HepG2 (cell line): ENCODE data around the gene PSMB9. TPM values are rescaled to one million over a fixed set of nuclear protein-coding genes. Genes with fewer than 3 reads are reported as not detected.

Source experiments
- ADNP ChIP-seq: sonication (generic); formaldehyde crosslinking; IDR thresholded peaks from 2 replicates; pipeline ENCODE4 v1.4.0; 2020; ENCODE audit warnings: missing genetic modification reagents
- ATF1 ChIP-seq: IDR thresholded peaks from 2 replicates; pipeline ENCODE4 v1.6.1; 2016; ENCODE audit warnings: mild to moderate bottlenecking, control low read depth
- CAMTA2 ChIP-seq: sonication (generic); formaldehyde crosslinking; IDR thresholded peaks from 2 replicates; pipeline ENCODE4 v1.4.0; 2020; ENCODE audit warnings: mild to moderate bottlenecking, missing genetic modification reagents, borderline replicate concordance
- CBX1 ChIP-seq: IDR thresholded peaks from one replicate; pipeline ENCODE4 v1.6.1; 2016; ENCODE audit warnings: antibody characterized with exemption, low read depth
- ERF ChIP-seq: IDR thresholded peaks from 2 replicates; pipeline ENCODE4 v1.6.1; 2018; ENCODE audit warnings: missing biosample characterization, missing genetic modification reagents
- GATA4 ChIP-seq: sonication (generic); IDR thresholded peaks from 2 replicates; pipeline ENCODE4 v1.6.1; 2016; ENCODE audit warnings: antibody characterized with exemption, low read depth, borderline replicate concordance
- HOXA7 ChIP-seq: sonication (generic); formaldehyde crosslinking; IDR thresholded peaks from 2 replicates; pipeline ENCODE4 v1.8.1; 2022; ENCODE audit warnings: mild to moderate bottlenecking, missing genetic modification reagents, moderate library complexity
- KDM4B ChIP-seq: sonication (generic); formaldehyde crosslinking; IDR thresholded peaks from 2 replicates; pipeline ENCODE4 v1.4.0; 2020; ENCODE audit warnings: missing genetic modification reagents
- KDM5A ChIP-seq: fragments of 200-600 bp; sonication (generic); IDR thresholded peaks from 2 replicates; pipeline ENCODE4 v1.7.0; 2018; ENCODE audit warnings: antibody characterized with exemption, mild to moderate bottlenecking, low read length, borderline replicate concordance
- MIER3 ChIP-seq: IDR thresholded peaks from 2 replicates; pipeline ENCODE4 v1.6.1; 2016; ENCODE audit warnings: missing compliant biosample characterization, borderline replicate concordance
- NFRKB ChIP-seq: fragments of 450-650 bp; IDR thresholded peaks from 2 replicates; pipeline ENCODE4 v1.6.1; 2017
- REL ChIP-seq: sonication (generic); formaldehyde crosslinking; conservative IDR thresholded peaks from 2 replicates; pipeline ENCODE4 v1.8.0; 2022; ENCODE audit warnings: mild to moderate bottlenecking, missing genetic modification reagents, moderate library complexity
- SETDB1 ChIP-seq: sonication (generic); formaldehyde crosslinking; IDR thresholded peaks from 2 replicates; pipeline ENCODE4 v1.5.1; 2020; ENCODE audit warnings: missing genetic modification reagents, mild to moderate bottlenecking, borderline replicate concordance
- SMAD3 ChIP-seq: sonication (generic); formaldehyde crosslinking; IDR thresholded peaks from 2 replicates; pipeline ENCODE4 v1.4.0; 2020; ENCODE audit warnings: missing genetic modification reagents
- ZBTB7A ChIP-seq: sonication (generic); formaldehyde crosslinking; IDR thresholded peaks from 2 replicates; pipeline ENCODE4 v1.8.0; 2022; ENCODE audit warnings: mild to moderate bottlenecking, missing genetic modification reagents
- ZFAT ChIP-seq: sonication (generic); formaldehyde crosslinking; conservative IDR thresholded peaks from 2 replicates; pipeline ENCODE4 v1.8.1; 2023; ENCODE audit warnings: missing genetic modification reagents, inconsistent platforms
- ZFP90 ChIP-seq: sonication (generic); formaldehyde crosslinking; IDR thresholded peaks from 2 replicates; pipeline ENCODE4 v1.8.0; 2022; ENCODE audit warnings: missing genetic modification reagents, mild to moderate bottlenecking, inconsistent platforms, borderline replicate concordance
- ZNF557 ChIP-seq: sonication (generic); formaldehyde crosslinking; IDR thresholded peaks from 2 replicates; pipeline ENCODE4 v1.4.0; 2020; ENCODE audit warnings: missing genetic modification reagents
- ZNF574 ChIP-seq: sonication (generic); formaldehyde crosslinking; IDR thresholded peaks from 2 replicates; pipeline ENCODE4 v1.4.0; 2020; ENCODE audit warnings: missing genetic modification reagents
- ZNF614 ChIP-seq: IDR thresholded peaks from 2 replicates; pipeline ENCODE4 v1.6.1; 2018; ENCODE audit warnings: missing biosample characterization, missing genetic modification reagents, inconsistent platforms, borderline replicate concordance
- ZNF670 ChIP-seq: sonication (generic); formaldehyde crosslinking; IDR thresholded peaks from 2 replicates; pipeline ENCODE4 v1.8.0; 2022; ENCODE audit warnings: mild to moderate bottlenecking, missing genetic modification reagents, borderline replicate concordance
- polyA plus RNA-seq, 8 experiments: library from polyadenylated mRNA; depleted of rRNA in 3 of 8; stranded (reverse) in 7 of 8; unstranded in 1 of 8; fragments of >200 nt; fragmentation: Illumina TruSeq in 4 of 8; extraction: Trizol in 4 of 8; gene quantifications; 2 replicates each; pipeline versions ENCODE4 v1.2.1 to v1.2.3, GENCODE V29; 2011 to 2016; ENCODE audit warnings: low read depth in 4 of 8, missing spikeins in 1 of 8, mixed read lengths in 1 of 8; ENCODE audit not compliant: insufficient read depth in 1 of 8
- total RNA-seq, 5 experiments: library from RNA; depleted of rRNA; stranded (reverse); fragments of >200 nt; fragmentation: Illumina TruSeq; extraction: Trizol; gene quantifications; 2 replicates each; pipeline ENCODE4 v1.2.3, GENCODE V29; 2016; ENCODE audit warnings: low read depth in 1 of 5
- TF ChIP-seq, protein P1 (sequence below): sonication (generic); formaldehyde crosslinking; IDR thresholded peaks from 2 replicates; pipeline ENCODE4 v1.5.1; 2020; ENCODE audit warnings: missing genetic modification reagents, mild to moderate bottlenecking, borderline replicate concordance
- TF ChIP-seq, protein P2 (sequence below): sonication (generic); formaldehyde crosslinking; IDR thresholded peaks from 2 replicates; pipeline ENCODE4 v1.4.0; 2020; ENCODE audit warnings: low read depth, mild to moderate bottlenecking, missing genetic modification reagents

Gene PSMB9
- total and polyA plus RNA-seq, 2 of the 13 experiments (the other 11 are each of a cell fraction or from before 2014, with no cell fraction given) = 15.6 to 16.0 TPM

DNA sequence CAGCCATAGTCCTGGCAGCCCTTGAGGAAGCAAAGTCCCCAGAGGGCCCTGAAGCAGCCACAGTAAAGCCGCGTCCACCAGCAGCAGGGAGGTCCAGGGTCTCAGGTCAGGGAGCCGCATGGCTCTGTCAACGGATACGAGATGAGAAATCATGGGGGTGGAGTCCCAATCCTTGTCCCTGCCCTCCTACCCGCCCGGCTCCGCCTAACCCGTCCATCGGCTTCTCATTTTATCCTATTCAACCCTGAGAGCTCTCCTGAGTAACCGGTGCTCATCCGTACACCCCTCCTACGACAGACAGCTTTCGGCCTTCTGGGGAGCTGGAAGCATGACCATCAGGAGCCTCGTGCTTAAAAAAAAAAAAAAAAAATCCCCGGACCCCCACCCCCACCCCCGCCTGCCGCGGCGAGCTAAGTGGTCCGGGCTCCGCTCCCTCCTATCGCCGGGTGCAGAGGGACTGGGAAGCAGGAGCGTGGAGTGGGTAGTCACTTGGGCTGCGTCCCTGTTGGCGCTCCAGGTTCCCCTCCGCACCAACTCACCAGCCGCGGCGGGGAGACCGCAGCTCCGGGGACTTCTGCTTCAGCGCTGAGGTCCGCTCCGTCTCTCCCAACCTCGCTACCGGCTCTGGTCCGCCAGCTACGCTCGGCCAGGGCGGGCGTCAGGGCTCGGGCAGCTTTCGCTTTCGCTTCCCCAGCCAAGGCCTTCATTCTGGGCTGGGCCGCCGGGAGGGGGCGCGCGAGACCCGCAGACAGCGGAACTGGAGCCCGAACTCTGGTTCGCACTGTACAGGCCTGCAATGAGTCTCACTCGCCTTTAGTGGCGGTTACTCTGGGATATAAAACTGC is 15.7 kb upstream of the PSMB9 start, which contains the start of gene TAP2 (continued):
- TF ChIP-seq, protein P1, sequence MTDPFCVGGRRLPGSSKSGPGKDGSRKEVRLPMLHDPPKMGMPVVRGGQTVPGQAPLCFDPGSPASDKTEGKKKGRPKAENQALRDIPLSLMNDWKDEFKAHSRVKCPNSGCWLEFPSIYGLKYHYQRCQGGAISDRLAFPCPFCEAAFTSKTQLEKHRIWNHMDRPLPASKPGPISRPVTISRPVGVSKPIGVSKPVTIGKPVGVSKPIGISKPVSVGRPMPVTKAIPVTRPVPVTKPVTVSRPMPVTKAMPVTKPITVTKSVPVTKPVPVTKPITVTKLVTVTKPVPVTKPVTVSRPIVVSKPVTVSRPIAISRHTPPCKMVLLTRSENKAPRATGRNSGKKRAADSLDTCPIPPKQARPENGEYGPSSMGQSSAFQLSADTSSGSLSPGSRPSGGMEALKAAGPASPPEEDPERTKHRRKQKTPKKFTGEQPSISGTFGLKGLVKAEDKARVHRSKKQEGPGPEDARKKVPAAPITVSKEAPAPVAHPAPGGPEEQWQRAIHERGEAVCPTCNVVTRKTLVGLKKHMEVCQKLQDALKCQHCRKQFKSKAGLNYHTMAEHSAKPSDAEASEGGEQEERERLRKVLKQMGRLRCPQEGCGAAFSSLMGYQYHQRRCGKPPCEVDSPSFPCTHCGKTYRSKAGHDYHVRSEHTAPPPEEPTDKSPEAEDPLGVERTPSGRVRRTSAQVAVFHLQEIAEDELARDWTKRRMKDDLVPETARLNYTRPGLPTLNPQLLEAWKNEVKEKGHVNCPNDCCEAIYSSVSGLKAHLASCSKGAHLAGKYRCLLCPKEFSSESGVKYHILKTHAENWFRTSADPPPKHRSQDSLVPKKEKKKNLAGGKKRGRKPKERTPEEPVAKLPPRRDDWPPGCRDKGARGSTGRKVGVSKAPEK (CRISPR knock-in tag) = 0 out of 2 replicates have a peak, but pooled peaks have one; percentile 34
- TF ChIP-seq NFRKB = no peak
- no peak for TF ChIP-seq REL
- no peak; the same call in 1 of the 2 replicates for TF ChIP-seq ZNF670 (CRISPR knock-in tag)
- peak; percentile 43; the same call in 1 of the 2 replicates for TF ChIP-seq KDM5A
- TF ChIP-seq ZNF614 (CRISPR knock-in tag) = peak; percentile 70; the same call in 1 of the 2 replicates
- no peak for TF ChIP-seq GATA4
- peak; percentile 90 for TF ChIP-seq ZFP90 (CRISPR knock-in tag)
- TF ChIP-seq ERF = peak; percentile 80
- peak; percentile 78; the same call in 1 of the 2 replicates for TF ChIP-seq MIER3 (CRISPR knock-in tag)
- peak; percentile 93; the same call in 1 of the 2 replicates for TF ChIP-seq ZNF557 (CRISPR knock-in tag)
- TF ChIP-seq, protein P2, sequence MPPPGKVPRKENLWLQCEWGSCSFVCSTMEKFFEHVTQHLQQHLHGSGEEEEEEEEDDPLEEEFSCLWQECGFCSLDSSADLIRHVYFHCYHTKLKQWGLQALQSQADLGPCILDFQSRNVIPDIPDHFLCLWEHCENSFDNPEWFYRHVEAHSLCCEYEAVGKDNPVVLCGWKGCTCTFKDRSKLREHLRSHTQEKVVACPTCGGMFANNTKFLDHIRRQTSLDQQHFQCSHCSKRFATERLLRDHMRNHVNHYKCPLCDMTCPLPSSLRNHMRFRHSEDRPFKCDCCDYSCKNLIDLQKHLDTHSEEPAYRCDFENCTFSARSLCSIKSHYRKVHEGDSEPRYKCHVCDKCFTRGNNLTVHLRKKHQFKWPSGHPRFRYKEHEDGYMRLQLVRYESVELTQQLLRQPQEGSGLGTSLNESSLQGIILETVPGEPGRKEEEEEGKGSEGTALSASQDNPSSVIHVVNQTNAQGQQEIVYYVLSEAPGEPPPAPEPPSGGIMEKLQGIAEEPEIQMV = peak; percentile 89
- TF ChIP-seq SETDB1 (CRISPR knock-in tag) = no peak
- TF ChIP-seq SMAD3 = peak; percentile 75; the same call in 1 of the 2 replicates
- TF ChIP-seq KDM4B (CRISPR knock-in tag) = peak; percentile 89; the same call in 1 of the 2 replicates
- 0 out of 2 replicates have a peak, but pooled peaks have one; percentile 7 for TF ChIP-seq ADNP (CRISPR knock-in tag)
- TF ChIP-seq CBX1 = no peak
- TF ChIP-seq ZFAT = 0 out of 2 replicates have a peak, but pooled peaks have one; percentile 72
- no peak for TF ChIP-seq ATF1 (CRISPR knock-in tag)
- peak; percentile 87 for TF ChIP-seq ZNF574 (CRISPR knock-in tag)
- peak; percentile 10; the same call in 1 of the 2 replicates for TF ChIP-seq ZBTB7A (CRISPR knock-in tag)
- TF ChIP-seq CAMTA2 = 0 out of 2 replicates have a peak, but pooled peaks have one; percentile 22
- TF ChIP-seq HOXA7 (CRISPR knock-in tag) = no peak
